Activated CD4-positive, alpha-beta T cell treated with anti-CD3 and anti-CD28 coated beads, Interleukin-2, amount 10 ng/mL, durations not matched to agents 7 days and 5 days (primary cell): ENCODE measurements around the gene TNS2. TPM values are rescaled to one million over a fixed set of nuclear protein-coding genes. Genes with fewer than 3 reads are reported as not detected.
"Not testable (repeated sequence)": the region's sequence is repeated elsewhere in the genome, so short reads cannot be mapped to it uniquely, and the experiment has no call there.

Experiments
- CTCF ChIA-PET: fragments of 350-600 bp; sonication (Branson Sonifier 250); formaldehyde crosslinking; loops from one replicate; lab custom pipeline; 2021; ENCODE audit warnings: antibody characterized with exemption; lab: Charles Lee
- POLR2A ChIA-PET: fragments of 350-600 bp; sonication (Branson Sonifier 250); formaldehyde crosslinking; loops from one replicate; lab custom pipeline; 2021; ENCODE audit warnings: antibody characterized with exemption; lab: Charles Lee
- DNase-seq: peaks from one replicate; pipeline ENCODE4 v3.0.0-alpha.2; 2020
- H3K27ac Mint-ChIP-seq: one replicate; pipeline ENCODE4 v1.8.0; 2021; ENCODE audit warnings: mild to moderate bottlenecking, moderate library complexity, mixed read lengths
- H3K27me3 Mint-ChIP-seq: one replicate; pipeline ENCODE4 v1.8.0; 2021; ENCODE audit warnings: mixed read lengths
- H3K36me3 Mint-ChIP-seq: one replicate; pipeline ENCODE4 v1.8.0; 2021; ENCODE audit warnings: low read depth, mixed read lengths
- H3K4me1 Mint-ChIP-seq: one replicate; pipeline ENCODE4 v1.8.0; 2021; ENCODE audit warnings: mixed read lengths
- H3K4me3 Mint-ChIP-seq: one replicate; pipeline ENCODE4 v1.8.0; 2021; ENCODE audit warnings: mild to moderate bottlenecking, moderate library complexity, mixed read lengths
- H3K9me3 Mint-ChIP-seq: one replicate; pipeline ENCODE4 v1.8.0; 2021; ENCODE audit warnings: mixed read lengths
- total RNA-seq, 2 experiments: library from RNA; stranded (reverse); gene quantifications; one replicate each; pipeline ENCODE4 v1.2.3, GENCODE V29; 2021

TNS2 gene
- total RNA-seq, 2 experiments from 2014 or later = 0.92 to 1.8 TPM

DNA sequence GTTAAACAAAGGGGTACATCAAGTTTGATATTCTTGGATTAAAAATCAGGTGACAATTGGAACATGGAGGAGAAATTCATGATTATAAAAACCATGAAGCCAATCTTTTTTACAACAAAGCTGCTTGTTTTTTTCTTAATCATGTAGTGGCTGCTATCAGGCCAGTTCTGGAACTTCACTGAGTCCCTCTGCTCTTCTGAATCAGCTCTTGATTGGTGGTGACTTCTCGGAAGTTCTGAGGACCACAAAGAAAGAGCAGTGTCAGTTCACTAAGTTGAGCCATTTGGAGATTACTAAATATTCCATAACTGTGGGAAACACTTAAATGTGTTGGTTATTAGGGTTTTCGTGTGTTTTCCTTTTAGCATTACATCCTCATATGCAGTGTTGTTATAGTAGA lies 35.2 kb upstream of the TNS2 start:
- ChIA-PET POLR2A (no interaction called here), CTCF (interaction anchor here (0.7 kb wide), 2 partner anchors 31 to 338 kb away, joined by 3 to 4 read pairs; no protein-coding TSS in a partner anchor)
- H3K9me3 Mint-ChIP-seq = no peaks in the 10 kb centered on the region
- H3K27me3 Mint-ChIP-seq = no peaks in the 10 kb centered on the region
- no peak for DNase-seq
- peaks cover 35% of the 10 kb centered on the region for H3K4me1 Mint-ChIP-seq
- no peak overlapping the region for H3K27ac Mint-ChIP-seq
- H3K36me3 Mint-ChIP-seq = peaks cover 54% of the 10 kb centered on the region
- no peak overlapping the region for H3K4me3 Mint-ChIP-seq

DNA sequence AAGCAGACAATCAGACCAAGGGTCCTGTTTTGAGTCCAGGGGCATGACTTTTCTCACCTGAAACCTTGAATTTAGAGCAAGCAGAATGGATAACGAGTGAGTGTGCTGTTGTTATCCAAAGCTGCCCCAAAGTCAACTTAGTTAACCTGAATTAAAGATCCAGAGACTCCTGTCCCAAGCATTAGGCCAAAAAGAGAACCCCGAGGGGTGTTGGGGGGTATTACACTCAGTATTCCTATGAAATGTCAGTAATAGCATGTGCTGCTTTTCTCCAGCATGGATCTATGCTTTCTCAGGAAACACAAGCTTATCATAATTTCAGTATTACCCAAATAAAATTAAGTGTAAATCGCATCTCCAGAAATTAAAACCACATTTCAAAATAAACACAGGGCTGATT lies 24.6 kb upstream of the TNS2 start:
- no peak overlapping the region for H3K4me3 Mint-ChIP-seq
- no peaks in the 10 kb centered on the region for H3K9me3 Mint-ChIP-seq
- peaks cover 2% of the 10 kb centered on the region for H3K4me1 Mint-ChIP-seq
- no peak overlapping the region for H3K27ac Mint-ChIP-seq
- CTCF ChIA-PET = interaction anchor here (1.5 to 2.4 kb wide), 3 partner anchors 15 to 28 kb away, joined by 3 to 8 read pairs (median 7); no protein-coding TSS in a partner anchor
- H3K27me3 Mint-ChIP-seq = no peaks in the 10 kb centered on the region
- no peak for DNase-seq
- H3K36me3 Mint-ChIP-seq = peaks cover 58% of the 10 kb centered on the region
- POLR2A ChIA-PET = no interaction called here

- DNase-seq, H3K9me3 Mint-ChIP-seq, POLR2A ChIA-PET, H3K27me3 Mint-ChIP-seq, H3K27ac Mint-ChIP-seq, H3K4me3 Mint-ChIP-seq, H3K4me1 Mint-ChIP-seq: not testable (repeated sequence)
- peaks cover 58% of the 10 kb centered on the region for H3K36me3 Mint-ChIP-seq
- CTCF ChIA-PET = interaction anchor here (0.9 to 2.4 kb wide), 7 partner anchors 11 to 294 kb away, joined by 3 to 8 read pairs (median 4); partner anchors contain the start of genes AAAS and SOAT2
Measured at GRCh38 chr12:53027014-53027413, 22.9 kb upstream of the TNS2 start.

DNA sequence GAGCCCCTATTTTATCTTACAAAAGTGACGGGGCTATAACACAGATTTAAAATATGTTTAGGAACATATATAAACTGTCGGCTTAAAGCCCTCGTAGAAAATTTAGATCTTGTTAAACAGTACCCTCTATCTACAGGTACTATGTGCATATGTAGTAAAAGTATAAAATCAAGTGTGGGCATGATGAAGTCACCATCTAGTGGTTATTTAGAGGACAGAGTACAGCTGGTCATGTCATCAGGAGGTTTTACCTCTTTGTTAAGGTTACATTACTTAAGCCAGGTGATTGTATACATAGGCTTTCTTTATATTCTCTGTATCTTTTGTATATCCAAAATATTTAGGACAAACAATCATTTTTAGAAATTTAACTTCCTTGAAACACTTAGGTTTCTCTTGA lies 18.2 kb upstream of the TNS2 start:
- no peaks in the 10 kb centered on the region for H3K9me3 Mint-ChIP-seq
- no peaks in the 10 kb centered on the region for H3K27me3 Mint-ChIP-seq
- DNase-seq = no peak
- ChIA-PET POLR2A (no interaction called here), CTCF (interaction anchor here (1.2 to 2.1 kb wide), 3 partner anchors 8 to 21 kb away, joined by 3 to 8 read pairs (median 5); no protein-coding TSS in a partner anchor)
- no peak overlapping the region for H3K4me3 Mint-ChIP-seq
- peaks cover 63% of the 10 kb centered on the region for H3K36me3 Mint-ChIP-seq
- H3K4me1 Mint-ChIP-seq = peaks cover 10% of the 10 kb centered on the region
- no peak overlapping the region for H3K27ac Mint-ChIP-seq

DNA sequence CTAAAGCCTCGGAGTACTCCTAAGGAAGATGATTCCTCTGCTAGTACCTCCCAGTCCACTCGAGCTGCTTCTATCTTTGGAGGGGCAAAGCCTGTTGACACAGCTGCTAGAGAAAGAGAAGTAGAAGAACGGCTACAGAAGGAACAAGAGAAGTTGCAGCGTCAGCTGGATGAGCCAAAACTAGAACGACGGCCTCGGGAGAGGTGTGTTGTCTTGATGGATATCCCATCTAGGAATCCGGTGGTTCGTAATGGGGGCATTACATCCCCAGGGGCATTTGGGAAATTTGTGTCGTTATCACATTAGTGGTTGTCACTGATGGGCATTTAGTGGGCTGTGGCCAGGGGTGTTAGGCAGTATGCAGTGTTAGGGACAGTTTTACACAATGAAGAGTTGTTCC lies 16.0 kb upstream of the TNS2 start:
- H3K4me3 Mint-ChIP-seq, H3K27ac Mint-ChIP-seq, POLR2A ChIA-PET: not testable (repeated sequence)

GRCh38 chr12:53034459-53034858 lies 15.4 kb upstream of the TNS2 start:
- peaks cover 31% of the 10 kb centered on the region for H3K4me1 Mint-ChIP-seq
- peaks cover 66% of the 10 kb centered on the region for H3K36me3 Mint-ChIP-seq
- POLR2A ChIA-PET = no interaction called here
- no peaks in the 10 kb centered on the region for H3K9me3 Mint-ChIP-seq
- DNase-seq = no peak
- CTCF ChIA-PET = interaction anchor here (1.1 to 1.8 kb wide), 2 partner anchors 11 to 45 kb away, joined by 4 read pairs; partner anchors contain the start of gene SPRYD3
- no peak overlapping the region for H3K4me3 Mint-ChIP-seq
- H3K27ac Mint-ChIP-seq = peak overlapping the region; percentile 64
- H3K27me3 Mint-ChIP-seq = no peaks in the 10 kb centered on the region

More for the DNA sequence above, 16.0 kb upstream of the TNS2 start:
- Mint-ChIP-seq H3K4me1 (peaks cover 25% of the 10 kb centered on the region), H3K36me3 (peaks cover 60% of the 10 kb centered on the region)
- CTCF ChIA-PET = interaction anchor here (1.1 to 1.8 kb wide), 2 partner anchors 11 to 46 kb away, joined by 4 read pairs; partner anchors contain the start of gene SPRYD3
- not testable (repeated sequence) for DNase-seq, H3K9me3 Mint-ChIP-seq, H3K27me3 Mint-ChIP-seq

DNA sequence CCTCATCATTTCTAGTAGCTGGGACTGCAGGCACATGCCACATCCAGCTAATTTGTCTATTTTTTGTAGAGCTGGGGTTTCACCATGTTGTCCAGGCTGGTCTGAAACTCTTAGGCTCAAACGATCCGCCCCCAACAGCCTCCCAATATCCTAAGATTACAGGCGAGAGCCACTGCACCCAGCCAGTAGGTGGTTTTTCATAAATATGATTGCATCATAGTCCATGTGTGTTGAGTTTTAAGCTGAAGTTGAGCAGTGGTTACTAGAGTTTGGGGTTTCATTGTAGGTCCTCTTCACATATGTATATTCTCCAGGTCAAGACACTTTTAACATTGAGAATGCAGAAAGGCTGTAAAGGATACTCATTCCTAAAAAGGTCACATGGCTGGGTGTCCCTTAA lies 13.1 kb upstream of the TNS2 start:
- Mint-ChIP-seq H3K36me3 (peaks cover 67% of the 10 kb centered on the region), H3K9me3 (no peaks in the 10 kb centered on the region), H3K27ac (peak overlapping the region; percentile 38), H3K27me3 (no peaks in the 10 kb centered on the region), H3K4me3 (no peak overlapping the region), H3K4me1 (peaks cover 34% of the 10 kb centered on the region)
- CTCF ChIA-PET = no interaction called here
- POLR2A ChIA-PET = no interaction called here
- no peak for DNase-seq

DNA sequence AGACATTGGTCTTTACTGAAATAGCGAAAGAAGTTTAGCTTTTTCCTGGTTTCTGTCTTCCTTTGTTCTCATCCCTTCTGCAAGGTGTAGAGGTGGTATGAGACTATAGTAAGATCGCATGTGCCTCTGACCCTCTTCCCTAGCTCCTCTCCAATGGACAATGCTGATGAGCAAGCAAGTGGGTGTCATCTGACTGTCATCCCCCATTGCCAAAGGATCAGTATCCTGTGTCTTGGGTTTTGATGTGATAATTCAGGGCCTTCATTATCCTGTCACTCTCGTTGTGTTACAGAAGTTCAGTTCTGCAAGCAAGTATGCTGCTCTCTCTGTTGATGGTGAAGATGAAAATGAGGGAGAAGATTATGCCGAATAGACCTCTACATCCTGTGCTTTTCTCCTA lies 10.0 kb upstream of the TNS2 start:
- ChIA-PET POLR2A (no interaction called here), CTCF (interaction anchor here (0.9 to 3.0 kb wide), 3 partner anchors 9 to 281 kb away, joined by 3 to 15 read pairs (median 3); partner anchors contain the start of genes AAAS and TNS2)
- Mint-ChIP-seq H3K36me3 (peaks cover 49% of the 10 kb centered on the region), H3K27ac (no peak overlapping the region), H3K27me3 (peaks cover 3% of the 10 kb centered on the region), H3K4me3 (no peak overlapping the region), H3K9me3 (no peaks in the 10 kb centered on the region), H3K4me1 (peaks cover 24% of the 10 kb centered on the region)
- no peak for DNase-seq

- ChIA-PET POLR2A (no interaction called here), CTCF (interaction anchor here (1.3 to 3.2 kb wide), 3 partner anchors 11 to 56 kb away, joined by 3 to 13 read pairs (median 4); partner anchors contain the start of gene SPRYD3)
- no peaks in the 10 kb centered on the region for H3K9me3 Mint-ChIP-seq
- H3K36me3 Mint-ChIP-seq = peaks cover 33% of the 10 kb centered on the region
- no peak overlapping the region for H3K4me3 Mint-ChIP-seq
- peaks cover 35% of the 10 kb centered on the region for H3K4me1 Mint-ChIP-seq
- no peak for DNase-seq
- peaks cover 10% of the 10 kb centered on the region for H3K27me3 Mint-ChIP-seq
- H3K27ac Mint-ChIP-seq = peak overlapping the region; percentile 43
Measured at GRCh38 chr12:53042607-53043454, 7.0 kb upstream of the TNS2 start.

- no peak overlapping the region for H3K27ac Mint-ChIP-seq
- H3K36me3 Mint-ChIP-seq = peaks cover 21% of the 10 kb centered on the region
- no peak for DNase-seq
- peaks cover 32% of the 10 kb centered on the region for H3K4me1 Mint-ChIP-seq
- H3K27me3 Mint-ChIP-seq = peaks cover 10% of the 10 kb centered on the region
- POLR2A ChIA-PET = no interaction called here
- CTCF ChIA-PET = interaction anchor here (1.3 to 3.2 kb wide), 5 partner anchors 10 to 36 kb away, joined by 3 to 13 read pairs (median 6); partner anchors contain the start of gene SPRYD3
- no peaks in the 10 kb centered on the region for H3K9me3 Mint-ChIP-seq
- H3K4me3 Mint-ChIP-seq = no peak overlapping the region
Measured at GRCh38 chr12:53044052-53044581, 5.7 kb upstream of the TNS2 start.

- no peak for DNase-seq
- Mint-ChIP-seq H3K4me1 (peaks cover 30% of the 10 kb centered on the region), H3K4me3 (no peak overlapping the region), H3K36me3 (peaks cover 14% of the 10 kb centered on the region), H3K27ac (no peak overlapping the region), H3K9me3 (no peaks in the 10 kb centered on the region), H3K27me3 (peaks cover 10% of the 10 kb centered on the region)
- ChIA-PET POLR2A (no interaction called here), CTCF (interaction anchor here (0.6 to 3.2 kb wide), 7 partner anchors 9 to 178 kb away, joined by 3 to 13 read pairs (median 4); partner anchors contain the start of gene IGFBP6)
Measured at GRCh38 chr12:53044896-53045695, 4.8 kb upstream of the TNS2 start.

DNA sequence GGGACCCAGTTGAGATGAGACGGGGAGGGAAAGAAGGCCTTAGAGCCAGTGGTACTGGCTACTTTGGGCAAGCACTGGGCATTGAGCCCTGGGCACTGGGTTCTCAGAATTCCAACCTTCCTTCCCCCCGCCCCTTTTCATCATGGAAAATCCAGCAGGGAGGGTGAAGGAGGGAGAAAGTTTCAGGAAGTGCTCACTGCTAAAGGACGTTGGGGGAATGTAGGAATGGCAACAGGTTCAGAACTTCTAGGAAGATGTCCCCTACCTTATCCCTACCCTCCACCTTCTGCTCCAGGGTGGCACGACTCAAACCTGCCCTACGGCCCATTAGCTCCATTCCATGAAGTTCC lies 4.2 kb upstream of the TNS2 start:
- no peak for DNase-seq
- ChIA-PET CTCF (interaction anchor here (1.1 to 3.2 kb wide), 7 partner anchors 9 to 52 kb away, joined by 3 to 13 read pairs (median 8); partner anchors contain the start of genes IGFBP6 and SPRYD3), POLR2A (no interaction called here)
- Mint-ChIP-seq H3K27ac (no peak overlapping the region), H3K27me3 (peaks cover 10% of the 10 kb centered on the region), H3K4me3 (peak overlapping the region; percentile 92), H3K36me3 (peaks cover 9% of the 10 kb centered on the region), H3K4me1 (peaks cover 30% of the 10 kb centered on the region), H3K9me3 (no peaks in the 10 kb centered on the region)
